BJ (cell line): ENCODE measurements around the gene SPRING1. TPM values are rescaled to one million over a fixed set of nuclear protein-coding genes. Genes with fewer than 3 reads are reported as not detected.

Experiments used
- CTCF ChIA-PET: fragments of 350-600 bp; formaldehyde crosslinking; extraction: SDS; loops from one replicate; lab custom pipeline; 2021; ENCODE audit warnings: antibody characterized with exemption, inconsistent platforms; lab: Yijun Ruan, JAX
- POLR2A ChIA-PET: fragments of 300-600 bp; sonication (Branson Sonifier 250); formaldehyde crosslinking; extraction: SDS; loops from one replicate; lab custom pipeline; 2021; ENCODE audit warnings: antibody characterized with exemption; lab: Charles Lee
- DNase-seq: peaks from one replicate; pipeline ENCODE4 v3.0.0-alpha.2; 2011; ENCODE audit warnings: low read depth
- H3K27me3 ChIP-seq: 2 replicates; pipeline ENCODE4 v1.6.0; 2011; ENCODE audit warnings: low read length; ENCODE audit not compliant: control insufficient read depth, insufficient read depth
- H3K36me3 ChIP-seq: 2 replicates; pipeline ENCODE4 v1.5.1; 2011; ENCODE audit warnings: low read length; ENCODE audit not compliant: control insufficient read depth, insufficient read depth
- H3K4me3 ChIP-seq: 2 replicates; pipeline ENCODE4 v1.5.1; 2011; ENCODE audit warnings: low read depth, mild to moderate bottlenecking, control low read depth, low read length
- polyA plus RNA-seq: library from polyadenylated mRNA; depleted of rRNA; stranded (reverse); fragments of >200 nt; gene quantifications from 2 replicates; pipeline ENCODE4 v1.2.3, GENCODE V29; 2011
- TF ChIP-seq, protein P1 (sequence below): IDR thresholded peaks from 2 replicates; pipeline ENCODE4 v1.5.1; 2011; ENCODE audit warnings: low read depth, mild to moderate bottlenecking, control low read depth, inconsistent platforms, low read length, moderate library complexity; ENCODE audit not compliant: insufficient read depth

Gene SPRING1
- polyA plus RNA-seq, 1 experiment = 17.7 TPM

DNA sequence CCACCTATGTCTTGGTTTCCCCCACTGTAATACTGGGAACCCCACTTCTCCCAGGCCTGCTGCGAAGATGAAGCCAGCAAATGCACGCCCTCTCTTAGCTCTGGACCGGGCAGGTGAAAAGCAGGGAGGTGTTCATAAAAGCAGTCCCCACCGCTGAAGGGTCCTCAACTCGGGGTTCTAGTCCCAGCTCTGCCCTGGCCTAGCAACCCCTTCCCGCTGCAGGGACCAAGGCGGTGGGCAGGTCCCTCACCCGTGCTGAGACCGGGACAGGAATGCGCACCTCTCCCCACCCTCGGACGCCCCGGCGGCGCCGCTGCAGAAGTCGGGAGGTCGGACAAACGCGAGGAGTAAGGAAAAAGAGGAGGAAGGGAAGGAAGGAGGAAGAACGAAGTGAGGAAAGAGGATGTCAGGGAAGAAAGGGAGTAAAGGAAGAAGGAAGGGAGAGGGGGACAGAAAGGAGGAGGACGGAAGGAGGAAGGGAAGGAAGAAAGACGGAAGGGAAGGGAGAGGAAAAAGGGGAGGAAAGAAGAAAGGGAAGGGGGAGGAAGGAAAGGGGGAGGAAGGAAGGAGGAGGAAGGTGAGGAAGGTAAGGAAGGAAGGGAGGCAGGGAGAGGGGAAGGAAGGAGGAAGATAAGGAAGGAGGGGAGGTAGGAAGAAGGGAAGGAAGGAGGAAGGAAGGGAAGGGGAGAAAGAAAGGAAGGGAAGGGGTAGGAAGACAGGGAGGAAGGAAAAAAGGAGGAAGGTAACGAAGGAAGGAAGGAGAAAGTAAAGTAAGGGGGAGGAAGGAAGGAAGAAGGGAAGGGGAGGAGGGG, 701 bp downstream of the SPRING1 start:
- no peaks in the 10 kb centered on the region for H3K27me3 ChIP-seq
- CTCF ChIA-PET = no interaction called here
- no peak for DNase-seq
- POLR2A ChIA-PET = no interaction called here
- H3K36me3 ChIP-seq = peaks cover 3% of the 10 kb centered on the region
- peak overlapping the region; percentile 84 for H3K4me3 ChIP-seq
- TF ChIP-seq, protein P1, sequence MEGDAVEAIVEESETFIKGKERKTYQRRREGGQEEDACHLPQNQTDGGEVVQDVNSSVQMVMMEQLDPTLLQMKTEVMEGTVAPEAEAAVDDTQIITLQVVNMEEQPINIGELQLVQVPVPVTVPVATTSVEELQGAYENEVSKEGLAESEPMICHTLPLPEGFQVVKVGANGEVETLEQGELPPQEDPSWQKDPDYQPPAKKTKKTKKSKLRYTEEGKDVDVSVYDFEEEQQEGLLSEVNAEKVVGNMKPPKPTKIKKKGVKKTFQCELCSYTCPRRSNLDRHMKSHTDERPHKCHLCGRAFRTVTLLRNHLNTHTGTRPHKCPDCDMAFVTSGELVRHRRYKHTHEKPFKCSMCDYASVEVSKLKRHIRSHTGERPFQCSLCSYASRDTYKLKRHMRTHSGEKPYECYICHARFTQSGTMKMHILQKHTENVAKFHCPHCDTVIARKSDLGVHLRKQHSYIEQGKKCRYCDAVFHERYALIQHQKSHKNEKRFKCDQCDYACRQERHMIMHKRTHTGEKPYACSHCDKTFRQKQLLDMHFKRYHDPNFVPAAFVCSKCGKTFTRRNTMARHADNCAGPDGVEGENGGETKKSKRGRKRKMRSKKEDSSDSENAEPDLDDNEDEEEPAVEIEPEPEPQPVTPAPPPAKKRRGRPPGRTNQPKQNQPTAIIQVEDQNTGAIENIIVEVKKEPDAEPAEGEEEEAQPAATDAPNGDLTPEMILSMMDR = no peak

DNA sequence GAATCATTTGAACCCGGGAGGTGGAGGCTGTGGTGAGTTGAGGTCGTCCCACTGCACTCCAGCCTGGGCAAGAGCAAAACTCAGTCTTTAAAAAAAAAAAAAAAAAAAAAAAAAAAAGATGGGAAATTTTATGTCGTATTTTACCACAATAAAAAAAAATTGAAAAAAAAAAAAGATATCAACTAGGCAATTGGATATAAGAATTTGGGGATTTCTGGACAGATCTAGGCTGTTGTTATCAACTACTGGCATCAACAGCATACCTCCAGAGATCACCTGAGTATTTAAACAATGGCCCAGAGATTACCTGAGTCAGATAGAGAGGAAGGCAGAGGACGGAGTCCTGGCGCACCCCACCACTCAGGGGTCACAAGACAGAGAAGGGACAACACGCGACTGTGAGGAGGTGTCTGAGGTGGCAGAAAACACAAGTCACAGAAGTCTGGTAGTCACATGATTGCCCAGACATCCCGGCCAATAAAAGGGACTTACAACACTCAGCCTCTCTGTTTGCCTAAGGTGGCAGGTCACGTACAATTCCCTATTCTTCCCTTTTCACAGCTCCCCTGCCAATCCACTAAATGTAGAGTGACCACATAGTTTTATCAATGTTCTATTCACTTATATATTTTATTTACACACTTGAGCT, 1.8 kb downstream of the SPRING1 start:
- Histone ChIP-seq H3K27me3 (no peaks in the 10 kb centered on the region), H3K36me3 (peaks cover 3% of the 10 kb centered on the region), H3K4me3 (no peak overlapping the region; the same call in 1 of the 2 replicates)
- TF ChIP-seq, protein P1 = no peak
- POLR2A ChIA-PET = no interaction called here
- CTCF ChIA-PET = no interaction called here
- DNase-seq = no peak

GRCh38 chr12:116735084-116735483, 2.8 kb downstream of the SPRING1 start:
- H3K27me3 ChIP-seq = no peaks in the 10 kb centered on the region
- CTCF ChIA-PET = no interaction called here
- no peak overlapping the region for H3K4me3 ChIP-seq
- TF ChIP-seq, protein P1 = no peak
- peaks cover 3% of the 10 kb centered on the region for H3K36me3 ChIP-seq
- POLR2A ChIA-PET = no interaction called here
- DNase-seq = no peak

DNA sequence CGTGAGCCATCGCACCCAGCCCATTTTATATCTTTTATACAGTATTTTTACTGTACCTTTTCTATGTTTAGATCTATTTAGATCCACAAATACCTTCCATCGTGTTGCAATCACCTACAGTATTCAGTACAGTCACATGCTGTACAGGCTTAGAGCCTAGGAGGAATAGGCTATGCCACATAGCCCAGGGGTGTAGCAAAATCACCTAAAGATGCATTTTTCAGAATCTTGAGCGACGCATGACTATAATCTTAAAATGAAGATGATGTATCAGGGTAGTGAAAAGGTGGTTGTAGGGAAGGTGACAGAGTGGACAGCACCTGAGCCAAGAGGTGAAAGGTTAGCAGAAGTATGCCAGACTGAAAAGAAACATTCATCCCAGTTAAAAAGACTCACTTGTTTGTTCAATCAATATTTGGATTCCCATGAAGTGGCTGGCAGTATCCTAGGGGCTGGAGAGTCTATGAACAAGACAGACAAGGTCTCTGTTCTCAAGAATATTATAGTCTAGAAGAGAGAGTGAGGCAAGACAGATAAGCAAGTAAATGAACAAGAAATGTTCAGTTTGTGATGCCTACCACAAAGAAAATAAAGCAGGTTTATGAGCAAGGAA, 3.6 kb downstream of the SPRING1 start:
- H3K4me3 ChIP-seq = no peak overlapping the region
- H3K36me3 ChIP-seq = peaks cover 3% of the 10 kb centered on the region
- no peak for DNase-seq
- TF ChIP-seq, protein P1 = no peak
- ChIA-PET CTCF (no interaction called here), POLR2A (no interaction called here)
- H3K27me3 ChIP-seq = no peaks in the 10 kb centered on the region

- CTCF ChIA-PET = interaction anchor here (1.7 kb wide), 1 partner anchor 23 kb away, joined by 8 read pairs; no protein-coding TSS in a partner anchor
- DNase-seq = no peak
- POLR2A ChIA-PET = no interaction called here
- Histone ChIP-seq H3K36me3 (peaks cover 6% of the 10 kb centered on the region), H3K4me3 (no peak overlapping the region), H3K27me3 (no peaks in the 10 kb centered on the region)
- TF ChIP-seq, protein P1 = no peak
These were observed 6.1 kb downstream of the SPRING1 start for GRCh38 chr12:116731801-116732200.
